Mesenteric fat pad (tissue), 1 donor: Measurements from ENCODE around the gene SHISA5. TPM values are rescaled to one million over a fixed set of nuclear protein-coding genes. Genes with fewer than 3 reads are reported as not detected.

Source experiments
- DNase-seq: peaks from one replicate; pipeline ENCODE4 v3.0.0-alpha.2; 2020; ENCODE audit warnings: low spot score
- total RNA-seq: library from RNA; stranded (reverse); fragmentation: NEBNext Ultra II Directional; extraction: Animal tissue kit (Norgen Biotek cat#: 25700); gene quantifications from one replicate; pipeline ENCODE4 v1.2.1, GENCODE V29; 2021
- donor health status: DM: yes; HTN: yes; CAD: no.

Gene SHISA5
- total RNA-seq, 1 donor from 2014 or later, result 170 TPM

GRCh38 chr3:48432411-48433371, 71.3 kb downstream of the SHISA5 start:
- DNase-seq, result no peak

DNA sequence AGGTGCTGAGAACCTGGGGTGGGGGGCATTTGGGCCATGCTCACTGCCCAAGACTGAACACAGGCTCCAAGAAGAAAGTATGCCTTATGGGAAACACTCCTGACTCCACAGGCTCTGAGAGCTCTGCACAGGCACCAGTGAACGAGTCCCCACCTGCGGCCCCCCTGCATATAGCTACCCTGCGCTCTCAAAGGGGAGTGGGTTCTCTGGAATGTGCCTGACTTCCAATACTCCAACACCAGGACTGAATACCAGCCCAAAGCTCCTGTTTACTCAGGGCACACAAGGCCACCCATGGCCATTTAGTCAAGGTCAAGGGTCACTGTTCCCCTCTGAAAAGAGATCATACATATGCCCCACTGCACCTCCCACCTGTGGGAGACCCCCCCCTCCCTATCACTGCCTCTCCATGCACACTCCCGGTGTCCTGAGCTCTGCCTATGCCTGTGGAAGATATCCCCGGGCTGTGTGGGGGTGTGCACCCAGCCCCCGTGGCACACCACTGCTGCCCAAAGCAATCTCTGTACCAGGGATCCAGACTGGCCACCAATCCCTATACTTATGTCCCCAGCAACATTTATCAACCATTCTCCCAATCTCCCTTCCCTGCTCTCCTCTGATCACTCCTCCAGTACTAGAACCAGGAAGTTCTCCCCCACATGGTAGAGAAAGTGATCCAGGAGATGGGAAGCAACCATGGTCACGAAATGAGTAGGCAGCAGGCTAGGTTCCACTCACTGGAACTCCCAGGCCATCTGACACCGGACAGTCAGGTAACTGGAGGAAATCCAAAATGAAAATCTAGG, 72.5 kb downstream of the SHISA5 start:
- DNase-seq, result no peak

DNA sequence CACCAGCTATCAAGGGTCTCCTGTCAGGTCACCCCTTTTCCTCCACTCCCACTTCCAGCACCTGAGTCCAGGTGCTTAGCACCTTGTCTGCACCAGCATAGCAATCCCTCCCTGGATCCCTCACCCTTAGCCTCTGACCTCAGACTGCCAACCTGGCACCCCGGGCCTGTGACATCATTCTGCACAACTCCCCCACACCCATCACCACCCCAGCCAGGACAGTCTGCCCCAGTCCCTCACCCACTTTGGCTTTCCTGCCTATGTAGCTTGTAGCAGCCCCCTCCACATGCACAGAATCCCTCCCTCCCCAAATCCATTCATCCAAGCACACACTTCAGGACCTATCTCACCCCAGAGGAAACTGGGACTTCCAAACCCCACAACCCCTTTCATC, 73.3 kb downstream of the SHISA5 start:
- DNase-seq, result no peak

GRCh38 chr3:48429960-48430707, 73.8 kb downstream of the SHISA5 start, which contains the start of gene PLXNB1:
Gene PLXNB1 (minus strand): TSS chr3:48430086. CDS start chr3:48424611, 5,475 bp downstream.
- no peak for DNase-seq

DNA sequence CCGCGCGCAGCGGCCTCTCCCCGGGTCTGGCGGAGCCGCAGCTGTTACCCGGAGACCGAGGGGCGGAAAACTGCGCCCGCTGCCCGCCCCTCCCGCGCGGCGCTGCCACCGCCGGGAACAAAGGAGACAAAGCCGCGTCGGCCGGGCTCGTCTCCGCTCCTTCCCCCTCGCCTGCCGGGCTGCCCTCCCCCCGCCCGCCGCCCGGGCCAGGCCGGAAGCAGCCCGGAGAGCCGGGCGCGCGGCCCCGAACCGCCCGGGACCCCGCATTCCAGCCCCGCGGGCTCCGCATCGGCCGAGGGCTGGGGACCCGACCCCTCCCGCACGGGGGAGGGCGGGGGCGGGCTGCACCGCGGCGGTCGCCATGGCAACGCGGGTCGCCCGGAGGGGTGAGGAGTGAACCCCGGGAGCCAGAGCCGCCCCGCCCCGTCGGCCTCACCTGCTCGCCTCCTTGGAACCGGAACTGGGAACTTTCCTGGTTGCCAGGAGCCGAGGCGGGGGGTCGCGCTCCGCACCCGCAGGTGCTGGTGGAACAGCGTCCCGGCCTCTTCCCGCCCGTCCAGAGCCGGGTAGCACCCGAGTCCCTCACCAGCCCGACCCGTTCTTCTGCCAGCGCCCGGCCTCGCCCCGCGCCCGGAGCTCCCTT, 74.5 kb downstream of the SHISA5 start:
- no peak for DNase-seq

- DNase-seq, result no peak
Measured at GRCh38 chr3:48428572-48429316, 75.2 kb downstream of the SHISA5 start.

- DNase-seq, result no peak
Measured at GRCh38 chr3:48428088-48428571, 75.8 kb downstream of the SHISA5 start.

DNA sequence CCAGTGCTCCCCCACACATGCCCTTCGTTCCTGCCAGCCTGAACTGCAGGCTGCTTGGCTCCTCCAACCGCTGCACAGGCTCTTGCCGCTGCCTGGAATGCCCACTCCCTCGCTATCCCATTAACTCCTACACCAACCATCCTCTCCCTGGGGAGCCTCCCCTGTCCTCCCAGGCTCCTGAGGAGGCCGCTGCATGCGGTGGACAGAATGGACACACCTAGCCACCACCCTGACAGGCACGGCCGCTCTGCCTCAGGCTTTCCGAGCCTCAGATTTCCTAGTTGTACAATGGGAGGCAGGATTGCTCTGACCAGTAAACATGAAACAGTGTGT, 76.4 kb downstream of the SHISA5 start:
- DNase-seq, result no peak

DNA sequence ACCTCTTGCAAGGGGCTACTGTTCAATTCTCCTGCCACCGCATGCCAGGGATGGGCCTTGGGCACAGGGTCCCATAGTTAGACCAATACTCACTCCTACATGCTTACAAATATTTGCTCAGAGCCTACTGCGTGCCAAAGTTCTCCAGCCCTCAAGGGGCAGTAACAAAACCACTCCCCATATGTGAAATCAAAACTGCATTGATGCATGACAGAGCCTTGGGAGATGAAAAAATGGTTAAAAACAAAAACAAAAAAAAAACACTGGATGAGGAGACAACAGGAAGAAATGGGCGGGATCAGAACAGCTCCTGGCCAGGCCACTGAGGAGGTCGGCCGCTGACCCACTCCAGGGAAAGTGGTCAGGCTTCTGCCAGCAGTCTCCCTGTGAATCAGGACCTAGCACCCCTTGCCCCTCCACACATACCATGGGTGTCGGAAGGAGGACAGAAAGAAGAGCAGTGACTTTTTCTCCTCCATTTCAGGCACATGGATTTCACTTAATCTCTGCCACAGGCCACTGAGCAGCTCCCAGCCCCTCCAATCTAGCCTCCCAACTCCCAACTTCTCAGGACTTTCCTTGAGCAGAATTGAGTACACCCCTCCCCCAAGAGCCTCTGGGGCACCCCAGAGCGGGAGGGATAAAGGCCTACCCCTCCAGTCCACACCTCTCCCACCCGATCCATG, 76.9 kb downstream of the SHISA5 start:
- DNase-seq, result no peak

GRCh38 chr3:48426401-48426909, 77.5 kb downstream of the SHISA5 start:
- DNase-seq, result no peak

- no peak for DNase-seq
Measured at GRCh38 chr3:48425281-48425812, 78.6 kb downstream of the SHISA5 start.

- no peak for DNase-seq
Measured at GRCh38 chr3:48423883-48424695, 79.9 kb downstream of the SHISA5 start.

DNA sequence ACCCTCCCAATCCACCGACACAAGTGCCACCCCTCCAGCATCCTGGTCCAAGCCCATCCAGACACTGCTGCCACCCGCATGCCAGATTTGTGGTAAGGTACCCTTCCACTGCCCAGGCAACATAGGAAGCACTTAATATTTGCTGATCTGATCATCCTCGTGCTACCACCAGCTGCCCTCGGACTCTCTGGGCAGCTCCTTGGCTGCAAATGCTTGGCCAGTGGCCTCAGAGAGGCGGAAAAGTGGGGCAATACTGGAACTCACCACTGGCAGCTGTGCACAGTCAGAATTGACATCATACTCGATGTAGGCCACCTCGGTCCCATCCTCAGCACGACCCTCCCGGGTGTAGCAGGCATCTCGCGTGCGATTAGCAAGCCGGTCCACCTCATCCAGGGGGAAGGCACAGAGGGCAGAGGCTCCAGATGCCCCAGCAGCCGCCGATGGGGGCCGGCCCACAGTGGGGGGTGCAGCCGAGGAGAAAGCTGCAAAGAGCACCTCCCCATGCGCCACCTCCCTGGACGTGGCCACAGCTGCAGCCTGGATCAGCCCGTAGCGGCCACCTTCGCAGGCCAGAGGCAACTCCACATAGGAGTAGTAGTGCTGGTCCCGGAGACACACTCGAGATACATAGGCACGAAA, 80.6 kb downstream of the SHISA5 start:
- no peak for DNase-seq

DNA sequence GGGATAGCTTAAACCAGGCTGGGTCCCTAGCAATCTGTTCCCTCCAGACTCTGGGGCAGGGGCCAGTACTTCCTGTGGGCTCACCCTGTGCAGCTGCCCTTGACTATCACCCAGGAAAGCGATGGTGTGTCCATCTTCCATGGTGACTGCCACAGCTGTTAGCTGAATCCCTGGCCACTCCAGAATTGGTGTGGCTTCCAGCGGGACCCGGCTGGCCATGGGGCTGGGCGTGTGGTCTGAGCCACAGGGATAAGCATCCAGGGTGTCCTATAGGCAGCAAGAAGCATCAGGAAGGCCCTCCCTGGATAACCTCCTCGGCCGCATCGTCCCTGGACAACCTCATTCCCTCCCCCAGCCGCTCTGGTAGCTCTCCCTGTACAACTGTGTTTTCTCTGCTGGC, 81.3 kb downstream of the SHISA5 start:
- no peak for DNase-seq

GRCh38 chr3:48422272-48422671, 81.7 kb downstream of the SHISA5 start:
- no peak for DNase-seq

- no peak for DNase-seq
Measured at GRCh38 chr3:48420561-48420960, 83.4 kb downstream of the SHISA5 start.

- no peak for DNase-seq
Measured at GRCh38 chr3:48419597-48419996, 84.4 kb downstream of the SHISA5 start.

GRCh38 chr3:48419149-48419548, 84.8 kb downstream of the SHISA5 start:
- no peak for DNase-seq
